Type B pancreatic cell (in vitro differentiated cells): Measurements from ENCODE around the gene REPS1. TPM values are rescaled to one million over a fixed set of nuclear protein-coding genes. Genes with fewer than 3 reads are reported as not detected.

Experiments
- DNase-seq: peaks from one replicate; pipeline ENCODE4 v3.0.0; 2021; ENCODE audit warnings: mixed read lengths; ENCODE audit not compliant: unreplicated experiment; ENCODE audit errors: extremely low spot score
- H3K27ac Mint-ChIP-seq: 2 replicates; pipeline ENCODE4 v1.8.0; 2021; ENCODE audit warnings: mild to moderate bottlenecking, mixed read lengths
- H3K27me3 Mint-ChIP-seq: 2 replicates; pipeline ENCODE4 v1.8.0; 2021; ENCODE audit warnings: mixed read lengths
- H3K36me3 Mint-ChIP-seq: 2 replicates; pipeline ENCODE4 v1.8.0; 2021; ENCODE audit warnings: mixed read lengths
- H3K4me1 Mint-ChIP-seq: one replicate; pipeline ENCODE4 v1.8.0; 2021; ENCODE audit warnings: mixed read lengths; ENCODE audit not compliant: unreplicated experiment
- H3K4me3 Mint-ChIP-seq: 2 replicates; pipeline ENCODE4 v1.8.0; 2021; ENCODE audit warnings: mild to moderate bottlenecking, mixed read lengths
- H3K9me3 Mint-ChIP-seq: 2 replicates; pipeline ENCODE4 v1.8.0; 2021; ENCODE audit warnings: mixed read lengths
- total RNA-seq: library from RNA; stranded (reverse); gene quantifications from 2 replicates; pipeline ENCODE4 v1.2.1, GENCODE V29; 2021; ENCODE audit warnings: low replicate concordance
- TF ChIP-seq, protein P1 (sequence below): fragments of 200-600 bp; sonication (generic); conservative IDR thresholded peaks from 2 replicates; pipeline ENCODE4 v1.5.0; 2021; ENCODE audit warnings: antibody characterized with exemption, mild to moderate bottlenecking

The REPS1 gene
- total RNA-seq, 1 donor from 2014 or later = 57.0 TPM

DNA sequence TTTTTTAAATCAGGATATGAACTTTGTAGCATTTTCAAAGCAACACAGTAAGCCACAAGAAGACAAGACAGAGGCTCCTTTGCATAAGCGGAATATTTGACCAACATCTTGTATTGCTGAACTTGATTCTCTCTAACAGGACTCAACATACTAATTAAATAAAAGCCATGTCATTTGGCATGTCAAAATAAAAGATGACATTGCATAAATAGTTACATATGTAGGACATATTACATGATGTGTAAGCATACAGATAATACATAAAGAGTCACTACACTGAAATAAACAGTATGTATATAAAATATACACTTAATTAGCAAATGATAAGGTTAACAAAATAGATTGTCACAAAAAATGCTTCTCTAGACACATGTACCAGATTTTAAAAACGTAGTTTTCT is 62.2 kb downstream of the REPS1 start:
- Mint-ChIP-seq H3K27me3 (no peaks in the 10 kb centered on the region), H3K9me3 (no peaks in the 10 kb centered on the region), H3K4me1 (no peaks in the 10 kb centered on the region), H3K4me3 (no peak overlapping the region), H3K36me3 (peaks cover 15% of the 10 kb centered on the region), H3K27ac (no peak overlapping the region)
- DNase-seq = no peak
- TF ChIP-seq, protein P1, sequence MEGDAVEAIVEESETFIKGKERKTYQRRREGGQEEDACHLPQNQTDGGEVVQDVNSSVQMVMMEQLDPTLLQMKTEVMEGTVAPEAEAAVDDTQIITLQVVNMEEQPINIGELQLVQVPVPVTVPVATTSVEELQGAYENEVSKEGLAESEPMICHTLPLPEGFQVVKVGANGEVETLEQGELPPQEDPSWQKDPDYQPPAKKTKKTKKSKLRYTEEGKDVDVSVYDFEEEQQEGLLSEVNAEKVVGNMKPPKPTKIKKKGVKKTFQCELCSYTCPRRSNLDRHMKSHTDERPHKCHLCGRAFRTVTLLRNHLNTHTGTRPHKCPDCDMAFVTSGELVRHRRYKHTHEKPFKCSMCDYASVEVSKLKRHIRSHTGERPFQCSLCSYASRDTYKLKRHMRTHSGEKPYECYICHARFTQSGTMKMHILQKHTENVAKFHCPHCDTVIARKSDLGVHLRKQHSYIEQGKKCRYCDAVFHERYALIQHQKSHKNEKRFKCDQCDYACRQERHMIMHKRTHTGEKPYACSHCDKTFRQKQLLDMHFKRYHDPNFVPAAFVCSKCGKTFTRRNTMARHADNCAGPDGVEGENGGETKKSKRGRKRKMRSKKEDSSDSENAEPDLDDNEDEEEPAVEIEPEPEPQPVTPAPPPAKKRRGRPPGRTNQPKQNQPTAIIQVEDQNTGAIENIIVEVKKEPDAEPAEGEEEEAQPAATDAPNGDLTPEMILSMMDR = no peak

DNA sequence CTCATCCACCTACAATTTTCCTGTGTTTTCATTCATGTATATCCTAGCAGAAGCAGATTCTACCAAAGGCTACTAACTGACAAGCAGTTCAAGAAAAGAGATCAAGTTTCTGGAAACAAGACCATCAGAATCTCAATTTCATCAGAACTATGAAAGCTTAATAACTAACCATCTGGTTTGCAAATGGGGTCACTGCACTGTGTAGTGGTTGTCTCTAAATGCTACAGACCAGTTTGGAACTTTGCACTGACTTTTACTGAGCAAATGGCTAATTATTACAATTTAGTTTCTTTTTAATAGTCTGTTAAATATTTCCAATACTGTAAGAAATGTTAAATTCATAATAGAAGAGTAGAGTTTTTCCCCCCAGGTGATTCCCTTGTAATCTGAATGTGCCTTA is 64.5 kb downstream of the REPS1 start:
- H3K4me3 Mint-ChIP-seq = no peak overlapping the region
- H3K4me1 Mint-ChIP-seq = no peaks in the 10 kb centered on the region
- no peaks in the 10 kb centered on the region for H3K9me3 Mint-ChIP-seq
- no peaks in the 10 kb centered on the region for H3K27me3 Mint-ChIP-seq
- no peak for DNase-seq
- H3K36me3 Mint-ChIP-seq = peaks cover 15% of the 10 kb centered on the region
- H3K27ac Mint-ChIP-seq = no peak overlapping the region
- TF ChIP-seq, protein P1 = no peak

DNA sequence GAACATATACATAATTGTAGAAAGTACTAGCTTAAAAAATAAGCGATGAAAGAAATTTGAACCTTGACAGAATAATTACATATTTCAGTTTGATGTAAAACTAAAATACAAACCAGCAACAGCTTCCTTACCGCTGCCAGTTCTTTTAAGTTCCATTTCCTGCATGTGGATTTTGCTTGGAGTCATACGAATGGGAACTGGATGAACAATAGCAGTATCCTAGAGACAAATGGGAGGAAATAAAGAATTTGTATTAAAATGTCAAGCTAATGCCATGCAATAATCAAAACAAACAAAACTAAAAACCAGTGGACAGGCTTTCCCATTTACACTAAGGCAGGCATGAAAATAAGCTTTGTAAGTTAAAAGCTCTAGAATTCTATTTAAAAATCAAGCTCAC is 67.1 kb downstream of the REPS1 start:
- Mint-ChIP-seq H3K36me3 (peaks cover 14% of the 10 kb centered on the region), H3K27ac (no peak overlapping the region), H3K4me1 (no peaks in the 10 kb centered on the region), H3K27me3 (no peaks in the 10 kb centered on the region), H3K9me3 (no peaks in the 10 kb centered on the region), H3K4me3 (no peak overlapping the region)
- TF ChIP-seq, protein P1 = no peak
- no peak for DNase-seq

DNA sequence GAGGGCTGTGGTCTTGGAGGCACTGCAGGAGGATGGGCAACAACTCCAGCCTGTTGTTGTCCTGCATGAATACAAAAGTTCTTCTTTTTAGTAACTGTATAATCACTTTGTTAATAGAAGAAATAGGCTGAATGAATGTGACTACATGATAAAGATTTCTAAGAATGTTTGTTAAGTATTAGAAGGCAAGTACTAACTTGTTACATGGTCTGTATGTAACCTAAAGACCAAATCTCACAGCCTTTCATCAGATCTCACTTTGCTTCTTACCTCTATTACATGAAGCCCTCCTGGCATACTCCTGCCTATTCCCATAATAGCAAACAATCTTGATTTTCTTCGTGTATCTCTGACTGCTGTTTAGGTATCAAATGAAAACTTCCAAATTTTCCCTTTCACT is 73.4 kb downstream of the REPS1 start:
- H3K4me1 Mint-ChIP-seq = no peaks in the 10 kb centered on the region
- H3K27me3 Mint-ChIP-seq = no peaks in the 10 kb centered on the region
- TF ChIP-seq, protein P1 = no peak
- DNase-seq = no peak
- peak overlapping the region; percentile 65 for H3K27ac Mint-ChIP-seq
- no peak overlapping the region for H3K4me3 Mint-ChIP-seq
- H3K9me3 Mint-ChIP-seq = no peaks in the 10 kb centered on the region
- peaks cover 50% of the 10 kb centered on the region for H3K36me3 Mint-ChIP-seq

DNA sequence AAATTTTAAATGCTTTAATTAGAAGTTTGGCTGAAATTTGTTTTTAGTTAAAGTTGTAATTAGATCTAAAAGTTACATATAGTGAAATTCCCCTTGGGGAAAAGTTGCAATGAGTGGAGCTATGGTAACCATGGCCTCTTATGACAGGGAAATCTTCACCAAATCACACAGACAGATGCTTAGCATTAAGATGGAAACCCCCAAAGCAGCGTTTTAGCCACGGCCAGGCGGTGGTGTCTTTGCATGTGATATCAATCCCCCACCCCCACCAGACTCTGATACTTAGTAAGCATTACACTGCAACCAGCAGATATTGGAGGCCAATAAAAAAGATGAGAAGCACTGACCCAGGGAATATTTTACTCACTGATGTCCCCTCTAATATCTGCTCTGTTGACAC is 75.7 kb downstream of the REPS1 start:
- H3K4me3 Mint-ChIP-seq = no peak overlapping the region
- no peak for DNase-seq
- no peaks in the 10 kb centered on the region for H3K4me1 Mint-ChIP-seq
- peaks cover 52% of the 10 kb centered on the region for H3K36me3 Mint-ChIP-seq
- no peaks in the 10 kb centered on the region for H3K27me3 Mint-ChIP-seq
- no peaks in the 10 kb centered on the region for H3K9me3 Mint-ChIP-seq
- no peak overlapping the region for H3K27ac Mint-ChIP-seq
- TF ChIP-seq, protein P1 = no peak

DNA sequence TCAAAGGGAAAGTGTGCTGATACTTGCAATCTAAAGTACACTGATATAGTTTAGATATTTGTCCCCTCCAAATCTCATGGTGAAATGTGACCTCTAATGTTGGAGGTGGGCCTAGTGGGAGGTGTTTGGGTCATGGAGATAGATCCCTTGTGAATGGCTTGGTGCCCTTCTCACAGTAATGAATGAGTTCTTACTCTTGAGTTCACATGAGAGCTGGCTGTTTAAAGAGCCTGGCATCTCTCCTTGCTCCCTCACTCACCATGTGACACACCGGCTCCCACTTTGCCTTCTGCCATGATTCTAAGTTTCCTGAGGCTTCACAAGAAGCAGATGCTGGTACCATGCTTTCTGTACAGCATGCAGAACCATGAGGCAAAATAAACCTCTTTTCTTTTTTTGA is 78.1 kb downstream of the REPS1 start:
- no peaks in the 10 kb centered on the region for H3K9me3 Mint-ChIP-seq
- no peak overlapping the region for H3K27ac Mint-ChIP-seq
- H3K36me3 Mint-ChIP-seq = peaks cover 63% of the 10 kb centered on the region
- TF ChIP-seq, protein P1 = no peak
- no peaks in the 10 kb centered on the region for H3K4me1 Mint-ChIP-seq
- DNase-seq = no peak
- H3K4me3 Mint-ChIP-seq = no peak overlapping the region
- no peaks in the 10 kb centered on the region for H3K27me3 Mint-ChIP-seq
